ENCODE results near the gene F8A2.
"Not testable (repeated sequence)": the region's sequence is repeated elsewhere in the genome, so short reads cannot be mapped to it uniquely, and the experiment has no call there.

Gene F8A2

DNA sequence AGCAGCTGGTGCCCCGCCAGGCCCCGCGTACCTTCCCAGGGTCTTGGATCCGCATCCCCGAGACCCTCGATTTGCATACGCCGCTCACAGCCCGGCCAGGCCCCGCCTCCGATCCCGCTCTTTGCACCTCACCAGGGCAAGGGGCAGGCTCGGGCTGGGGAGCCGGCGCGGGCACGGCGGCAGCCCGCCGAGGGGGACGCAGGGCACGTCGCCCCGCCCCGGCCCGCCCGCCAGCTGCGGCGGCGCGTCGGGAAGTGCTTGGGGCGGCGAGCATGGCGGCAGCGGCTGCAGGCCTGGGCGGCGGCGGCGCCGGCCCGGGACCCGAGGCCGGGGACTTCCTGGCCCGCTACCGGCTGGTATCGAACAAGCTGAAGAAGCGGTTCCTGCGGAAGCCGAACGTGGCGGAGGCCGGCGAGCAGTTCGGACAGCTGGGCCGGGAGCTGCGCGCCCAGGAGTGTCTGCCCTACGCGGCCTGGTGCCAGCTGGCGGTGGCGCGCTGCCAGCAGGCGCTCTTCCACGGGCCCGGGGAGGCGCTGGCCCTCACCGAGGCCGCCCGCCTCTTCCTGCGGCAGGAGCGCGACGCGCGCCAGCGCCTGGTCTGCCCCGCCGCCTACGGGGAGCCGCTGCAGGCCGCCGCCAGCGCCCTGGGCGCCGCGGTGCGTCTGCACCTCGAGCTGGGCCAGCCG is at the start of gene F8A2:
Gene F8A2, plus strand, starts transcription at position 253 of the 686 bp plus-strand sequence. Its CDS starts 20 bp downstream, at position 273.
- not testable (repeated sequence) for DNase-seq

DNA sequence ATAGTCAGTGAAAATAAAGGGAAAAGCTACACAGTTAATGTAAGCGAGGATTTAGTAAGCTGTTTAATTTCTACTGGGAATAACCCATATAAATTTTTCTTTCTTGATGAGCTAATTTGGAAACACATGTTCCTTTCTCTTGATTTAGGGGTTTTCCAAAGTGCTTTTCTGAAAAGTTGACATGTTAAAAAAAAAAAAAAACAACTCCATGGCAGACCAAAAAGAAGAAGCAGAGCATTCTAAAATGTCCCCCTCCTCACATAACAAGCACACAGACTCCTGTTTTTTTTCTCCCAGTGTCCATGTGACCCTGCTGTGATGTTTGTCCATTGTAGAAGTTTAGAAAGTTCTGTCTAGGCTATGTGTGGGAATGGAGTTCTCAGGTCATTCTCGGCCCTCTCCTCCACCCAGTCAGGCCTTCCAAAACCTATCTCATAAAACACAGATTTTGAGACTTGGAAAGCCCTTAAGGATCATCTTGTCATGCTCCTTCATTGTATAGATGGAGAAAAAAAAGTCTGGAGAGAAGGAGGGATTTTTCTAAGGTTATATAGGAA is 48.3 kb upstream of the F8A2 start:
- no peak for DNase-seq

- DNase-seq = no peak
Observed at GRCh38 chrX:155334486-155335336, 47.2 kb upstream of the F8A2 start, which contains the start of gene CLIC2. Gene CLIC2 (minus strand): TSS chrX:155334614. CDS start chrX:155334427, 187 bp downstream.

DNA sequence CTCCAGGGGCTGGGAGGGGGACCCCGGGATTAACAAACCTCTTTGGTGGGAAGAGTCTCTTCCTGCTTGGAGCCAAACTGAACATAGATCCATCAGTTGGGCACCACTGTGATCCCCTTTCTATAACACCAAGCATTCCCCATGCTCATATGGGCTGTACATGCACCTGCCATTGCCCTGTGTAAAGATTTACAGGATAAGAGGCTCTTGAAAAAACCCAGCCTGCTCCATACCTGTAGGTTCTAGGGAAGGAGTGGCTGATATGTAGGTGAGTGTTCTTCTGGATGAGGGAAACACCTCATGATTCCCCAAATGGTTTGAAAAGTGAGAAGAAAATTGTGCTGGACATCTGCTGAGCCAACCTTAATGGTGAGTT is 46.6 kb upstream of the F8A2 start:
- DNase-seq = not testable (repeated sequence)

DNA sequence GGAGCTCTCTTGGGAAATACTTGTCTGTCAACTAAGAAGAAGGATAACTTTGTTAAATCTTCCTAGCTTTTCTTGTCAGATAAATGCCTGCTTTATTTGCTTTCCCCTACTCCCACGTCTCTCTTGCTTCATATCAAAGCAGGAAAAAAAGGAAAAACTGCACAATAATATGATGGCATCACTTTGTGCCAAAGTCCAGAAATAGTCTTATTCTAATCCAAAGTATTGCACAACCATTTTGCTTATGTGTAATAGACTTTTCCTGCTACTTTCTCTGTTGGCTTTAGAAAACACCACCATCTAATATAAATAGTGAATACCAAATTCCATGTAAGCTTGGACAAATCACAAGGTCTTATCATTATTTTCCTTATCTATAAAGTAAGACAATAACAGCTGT is 36.2 kb upstream of the F8A2 start:
- not testable (repeated sequence) for DNase-seq

- DNase-seq = not testable (repeated sequence)
Observed at GRCh38 chrX:155349448-155349847, 32.4 kb upstream of the F8A2 start.

GRCh38 chrX:155363712-155364111 is 18.2 kb upstream of the F8A2 start:
- not testable (repeated sequence) for DNase-seq

GRCh38 chrX:155373777-155374458 is 8.0 kb upstream of the F8A2 start:
- not testable (repeated sequence) for DNase-seq

DNA sequence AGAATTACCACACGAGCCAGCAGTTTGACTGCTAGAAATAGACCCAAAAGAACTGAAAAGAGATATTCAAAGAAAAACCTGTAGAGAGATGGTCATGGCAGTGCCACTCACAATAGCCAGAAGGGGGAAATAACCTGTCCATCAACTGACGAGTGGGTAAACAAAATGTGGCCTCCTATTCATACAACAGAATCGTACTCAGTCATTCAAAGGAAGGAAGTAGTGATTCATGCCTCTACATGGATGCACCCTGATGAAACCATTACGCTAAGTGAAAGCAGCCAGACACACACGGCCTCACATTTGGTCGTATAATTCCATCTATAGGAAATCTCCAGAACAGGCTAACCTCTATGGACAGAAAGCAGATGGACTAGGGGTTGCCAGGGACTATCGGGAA is 2.1 kb upstream of the F8A2 start:
- not testable (repeated sequence) for DNase-seq

GRCh38 chrX:155382529-155382967 is 653 bp downstream of the F8A2 start:
- not testable (repeated sequence) for DNase-seq

DNA sequence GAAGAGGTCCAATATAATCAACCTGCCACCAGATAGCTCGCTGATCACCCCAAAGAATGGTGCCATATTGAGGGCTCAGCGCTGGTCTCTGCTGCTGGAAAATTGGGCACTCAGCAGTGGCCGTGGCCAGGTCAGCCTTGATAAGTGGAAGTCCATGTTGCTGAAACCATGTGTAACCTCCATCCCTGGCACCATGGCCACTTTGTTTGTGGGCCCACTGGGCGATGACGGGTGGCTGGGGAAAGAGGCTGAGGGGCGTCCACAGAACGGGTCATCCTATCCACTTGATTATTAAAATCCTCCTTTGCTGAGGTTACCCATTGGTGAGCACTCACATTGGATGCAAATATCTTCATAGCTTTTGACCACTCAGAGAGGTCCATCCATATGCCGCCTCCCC is 7.7 kb downstream of the F8A2 start:
- DNase-seq = no peak

DNA sequence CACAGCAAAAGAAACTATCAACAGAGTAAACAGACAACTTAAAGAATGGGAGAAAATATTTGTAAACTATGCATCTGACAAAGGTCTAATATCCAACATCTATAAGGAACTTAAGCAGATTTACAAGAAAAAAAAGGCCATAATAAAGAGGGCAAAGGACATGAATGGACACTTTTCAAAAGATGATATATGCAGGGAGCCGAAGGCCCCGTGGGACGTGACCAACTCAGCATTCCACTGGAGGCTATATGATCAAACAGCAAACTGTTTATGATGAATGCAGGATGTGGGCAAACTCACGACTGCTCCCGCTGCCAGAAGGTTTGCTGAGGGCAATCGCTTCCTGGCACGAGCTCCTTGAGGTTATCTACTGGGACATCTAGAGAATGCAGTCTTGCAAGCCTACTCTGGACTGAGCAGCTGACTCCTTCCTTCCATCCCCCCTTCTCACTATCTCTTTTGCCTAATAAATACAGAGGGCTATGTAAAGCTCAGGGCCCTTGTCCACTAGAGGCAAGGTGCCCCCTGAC is 12.9 kb downstream of the F8A2 start:
- DNase-seq = not testable (repeated sequence)

GRCh38 chrX:155406429-155406828 is 24.5 kb downstream of the F8A2 start:
- no peak for DNase-seq

- no peak for DNase-seq
Observed at GRCh38 chrX:155417769-155418168, 35.9 kb downstream of the F8A2 start.

All from NCI-H2227 treated with DMSO at 0.1 percent for 48 hours (cell line).